Spinal cord (tissue), 10 donors: Measurements from ENCODE around the gene C10orf53. TPM values are rescaled to one million over a fixed set of nuclear protein-coding genes. Genes with fewer than 3 reads are reported as not detected.

Experiments
- DNase-seq, 6 donors: peaks; one replicate each; pipeline versions ENCODE4 v3.0.0 to v3.0.0-alpha.2; 2013 to 2015; ENCODE audit warnings: low spot score in 6 of 6, low read depth in 4 of 6
- H3K27ac ChIP-seq: one replicate; pipeline ENCODE4 v1.5.1; 2013; ENCODE audit warnings: low read depth, low read length, control low read depth
- H3K27me3 ChIP-seq: one replicate; pipeline ENCODE4 v1.6.1; 2013; ENCODE audit warnings: low read length; ENCODE audit not compliant: control insufficient read depth, insufficient read depth
- H3K36me3 ChIP-seq: one replicate; pipeline ENCODE4 v1.6.1; 2013; ENCODE audit warnings: low read length; ENCODE audit not compliant: control insufficient read depth, insufficient read depth
- H3K4me1 ChIP-seq: one replicate; pipeline ENCODE4 v1.6.1; 2013; ENCODE audit warnings: low read length; ENCODE audit not compliant: control insufficient read depth, insufficient read depth
- H3K4me3 ChIP-seq: one replicate; pipeline ENCODE4 v1.5.1; 2013; ENCODE audit warnings: low read depth, low read length, control low read depth
- H3K9me3 ChIP-seq: one replicate; pipeline ENCODE4 v1.6.1; 2013; ENCODE audit warnings: low read length; ENCODE audit not compliant: control insufficient read depth, insufficient read depth
- WGBS: methylation state at CpG from one replicate; pipeline ENCODE4 v1.1.5; 2013; ENCODE audit warnings: missing lambda C conversion rate; ENCODE audit not compliant: insufficient coverage; 5-methylcytosine and 5-hydroxymethylcytosine counted together
- polyA plus RNA-seq, 2 donors: library from polyadenylated mRNA; unstranded; fragments of 120-200 nt; gene quantifications; one replicate each; pipeline ENCODE4 v1.2.1, GENCODE V29; 2013; ENCODE audit not compliant: insufficient read length in 2 of 2
- total RNA-seq, 2 donors: library from RNA; depleted of rRNA in 1 of 2; stranded (reverse); fragments of 120-200 nt in 1 of 2; fragments of >200 nt in 1 of 2; gene quantifications; one replicate each; pipeline versions ENCODE4 v1.2.3 to v1.2.4, GENCODE V29; 2013 to 2014
- donor health status: healthy.

Gene C10orf53
- total and polyA plus RNA-seq, 4 donors, result 0.11 TPM; not detected in 3

DNA sequence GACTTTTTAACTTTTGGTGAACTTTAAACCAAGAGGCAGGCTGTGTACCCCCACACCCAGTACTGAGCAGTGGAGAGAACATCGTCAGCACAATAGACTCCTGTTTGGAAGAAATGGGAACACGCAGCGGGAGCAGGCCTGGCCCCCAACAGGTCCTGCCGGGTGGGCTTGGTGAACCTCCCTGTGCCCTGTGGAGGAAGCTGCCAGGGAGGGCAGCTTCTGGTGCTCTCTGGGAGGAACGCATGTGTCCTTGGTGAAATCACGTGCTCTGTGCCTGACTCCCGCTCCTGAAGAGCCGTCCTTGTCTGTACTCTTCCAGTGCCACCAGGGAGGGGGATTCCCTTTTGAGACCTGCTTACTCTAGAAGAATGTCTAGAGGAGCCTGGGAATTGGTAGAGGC, 34.0 kb upstream of the C10orf53 start:
- peaks cover 4% of the 10 kb centered on the region for H3K27me3 ChIP-seq
- peaks cover 10% of the 10 kb centered on the region for H3K4me1 ChIP-seq
- 99% methylated on average over 8 of the region's 8 CpGs for WGBS

GRCh38 chr10:49645871-49646870, 33.3 kb upstream of the C10orf53 start:
- H3K4me1 ChIP-seq, result peaks cover 10% of the 10 kb centered on the region
- DNase-seq, result no peak
- 86% methylated on average over 22 of the region's 22 CpGs for WGBS
- H3K27me3 ChIP-seq, result peaks cover 4% of the 10 kb centered on the region
- no peaks in the 10 kb centered on the region for H3K36me3 ChIP-seq
- H3K9me3 ChIP-seq, result no peaks in the 10 kb centered on the region
- H3K4me3 ChIP-seq, result no peak overlapping the region
- H3K27ac ChIP-seq, result no peak overlapping the region

More for the DNA sequence above, 34.0 kb upstream of the C10orf53 start:
- H3K36me3 ChIP-seq, result no peaks in the 10 kb centered on the region
- no peak overlapping the region for H3K27ac ChIP-seq
- H3K4me3 ChIP-seq, result no peak overlapping the region
- no peak for DNase-seq
- no peaks in the 10 kb centered on the region for H3K9me3 ChIP-seq

- no peak overlapping the region for H3K27ac ChIP-seq
- WGBS, result 100% methylated on average over 1 of the region's 4 CpGs
- H3K4me3 ChIP-seq, result no peak overlapping the region
- H3K9me3 ChIP-seq, result no peaks in the 10 kb centered on the region
- H3K4me1 ChIP-seq, result peaks cover 10% of the 10 kb centered on the region
- no peaks in the 10 kb centered on the region for H3K36me3 ChIP-seq
- peaks cover 4% of the 10 kb centered on the region for H3K27me3 ChIP-seq
- peak in 1 of 6 donors; percentile 63 for DNase-seq
Measured at GRCh38 chr10:49647554-49647953, 31.9 kb upstream of the C10orf53 start.

GRCh38 chr10:49647985-49648795, 31.3 kb upstream of the C10orf53 start:
- 74% methylated on average over 13 of the region's 18 CpGs for WGBS
- H3K27me3 ChIP-seq, result peaks cover 4% of the 10 kb centered on the region
- H3K36me3 ChIP-seq, result no peaks in the 10 kb centered on the region
- DNase-seq, result no peak
- no peak overlapping the region for H3K27ac ChIP-seq
- H3K4me3 ChIP-seq, result no peak overlapping the region
- no peaks in the 10 kb centered on the region for H3K9me3 ChIP-seq
- peaks cover 10% of the 10 kb centered on the region for H3K4me1 ChIP-seq

DNA sequence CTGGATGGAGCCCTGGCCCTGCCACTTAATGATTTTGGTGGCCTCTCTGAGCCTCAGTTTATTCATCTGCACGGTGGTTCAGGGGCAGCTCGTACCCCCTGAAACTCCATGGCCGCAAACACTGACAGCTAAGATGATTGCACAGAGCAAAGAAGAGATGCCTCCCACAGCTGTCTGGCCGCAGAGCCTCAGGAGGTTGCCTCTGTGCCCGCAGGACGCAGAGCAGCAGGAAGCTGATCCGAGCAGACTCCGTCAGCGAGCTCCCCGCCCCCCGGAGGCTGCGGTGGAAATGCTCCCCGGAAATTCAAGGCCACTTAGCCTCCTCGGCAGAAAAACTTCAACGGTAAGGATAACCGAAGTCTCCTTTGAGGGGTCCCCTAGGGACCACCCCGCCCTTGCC, 30.2 kb upstream of the C10orf53 start:
- Histone ChIP-seq H3K4me1 (peaks cover 10% of the 10 kb centered on the region), H3K9me3 (no peaks in the 10 kb centered on the region), H3K27ac (no peak overlapping the region), H3K4me3 (no peak overlapping the region), H3K27me3 (peaks cover 4% of the 10 kb centered on the region), H3K36me3 (no peaks in the 10 kb centered on the region)
- 14% methylated on average over 17 of the region's 17 CpGs for WGBS
- DNase-seq, result no peak

GRCh38 chr10:49649936-49650723, 29.3 kb upstream of the C10orf53 start:
- 35% methylated on average over 8 of the region's 8 CpGs for WGBS
- Histone ChIP-seq H3K4me1 (peaks cover 10% of the 10 kb centered on the region), H3K4me3 (no peak overlapping the region), H3K27ac (no peak overlapping the region), H3K27me3 (peaks cover 4% of the 10 kb centered on the region), H3K36me3 (no peaks in the 10 kb centered on the region), H3K9me3 (no peaks in the 10 kb centered on the region)
- no peak for DNase-seq

DNA sequence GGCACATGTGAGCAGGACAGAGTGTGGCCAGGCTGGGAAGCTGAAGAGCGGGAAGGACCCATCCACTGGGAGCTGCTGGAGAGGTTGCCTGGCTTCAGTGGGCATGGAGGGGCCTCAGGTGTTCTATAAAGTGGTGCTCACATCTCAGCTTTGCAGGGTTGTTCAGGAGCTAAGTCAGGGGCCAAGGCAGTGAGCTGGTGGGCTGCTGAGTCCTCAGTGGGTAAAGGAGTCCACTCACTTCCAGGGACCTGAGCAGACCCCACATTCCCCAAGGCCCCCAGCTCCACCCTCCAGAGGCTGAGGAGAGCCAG, 28.8 kb upstream of the C10orf53 start:
- no peaks in the 10 kb centered on the region for H3K36me3 ChIP-seq
- DNase-seq, result no peak
- no peak overlapping the region for H3K4me3 ChIP-seq
- no CpG with 5 or more reads among the region's 1 CpG for WGBS
- peaks cover 10% of the 10 kb centered on the region for H3K4me1 ChIP-seq
- no peak overlapping the region for H3K27ac ChIP-seq
- no peaks in the 10 kb centered on the region for H3K9me3 ChIP-seq
- peaks cover 4% of the 10 kb centered on the region for H3K27me3 ChIP-seq

GRCh38 chr10:49651039-49651835, 28.2 kb upstream of the C10orf53 start:
- H3K36me3 ChIP-seq, result no peaks in the 10 kb centered on the region
- H3K27ac ChIP-seq, result no peak overlapping the region
- no peaks in the 10 kb centered on the region for H3K9me3 ChIP-seq
- DNase-seq, result no peak
- WGBS, result 87% methylated on average over 14 of the region's 15 CpGs
- peaks cover 4% of the 10 kb centered on the region for H3K27me3 ChIP-seq
- H3K4me1 ChIP-seq, result peaks cover 10% of the 10 kb centered on the region
- no peak overlapping the region for H3K4me3 ChIP-seq
